Fibroblast of pulmonary artery (primary cell): ENCODE data around the gene MAN2A2.

Experiments
- DNase-seq: peaks from one replicate; pipeline ENCODE4 v3.0.0-alpha.2; 2010; ENCODE audit warnings: low read depth
- H3K4me3 ChIP-seq: replicated peaks from 2 replicates; pipeline ENCODE4 v1.5.1; 2011; ENCODE audit warnings: low read depth, mild to moderate bottlenecking, control low read depth, low read length, moderate library complexity
- CTCF ChIP-seq: IDR thresholded peaks from 2 replicates; pipeline ENCODE4 v1.5.1; 2011; ENCODE audit warnings: mild to moderate bottlenecking, control low read depth, low read length, inconsistent platforms; ENCODE audit errors: missing control alignments

The MAN2A2 gene

GRCh38 chr15:90866161-90866715, 36.9 kb upstream of the MAN2A2 start:
- no peak for TF ChIP-seq CTCF
- DNase-seq, result no peak
- no peak overlapping the region for H3K4me3 ChIP-seq

- DNase-seq, result no peak
- no peak overlapping the region for H3K4me3 ChIP-seq
- no peak for TF ChIP-seq CTCF
Observed at GRCh38 chr15:90866800-90867199, 36.3 kb upstream of the MAN2A2 start.

GRCh38 chr15:90868261-90868689, 34.8 kb upstream of the MAN2A2 start, which contains the start of gene FURIN:
Gene FURIN (plus strand): TSS chr15:90868588. CDS start chr15:90875741, 7,153 bp downstream.
- TF ChIP-seq CTCF, result no peak
- H3K4me3 ChIP-seq, result no peak within 1 kb of the TSS
- DNase-seq, result no peak

GRCh38 chr15:90869140-90869541, 34.0 kb upstream of the MAN2A2 start:
- DNase-seq, result no peak
- no peak for TF ChIP-seq CTCF
- H3K4me3 ChIP-seq, result no peak overlapping the region

GRCh38 chr15:90869601-90870353, 33.3 kb upstream of the MAN2A2 start:
- DNase-seq, result peak; percentile 94
- TF ChIP-seq CTCF, result no peak

GRCh38 chr15:90870354-90871138, 32.6 kb upstream of the MAN2A2 start:
- H3K4me3 ChIP-seq, result peak overlapping the region; percentile 74
- TF ChIP-seq CTCF, result no peak
- DNase-seq, result peak; percentile 37

More at GRCh38 chr15:90869601-90870353, 33.3 kb upstream of the MAN2A2 start:
- peak overlapping the region; percentile 74 for H3K4me3 ChIP-seq
